Measurements from ENCODE around the gene CCDC86.
"Not testable (repeated sequence)": the region's sequence is repeated elsewhere in the genome, so short reads cannot be mapped to it uniquely, and the experiment has no call there.

CCDC86 gene, protein sequence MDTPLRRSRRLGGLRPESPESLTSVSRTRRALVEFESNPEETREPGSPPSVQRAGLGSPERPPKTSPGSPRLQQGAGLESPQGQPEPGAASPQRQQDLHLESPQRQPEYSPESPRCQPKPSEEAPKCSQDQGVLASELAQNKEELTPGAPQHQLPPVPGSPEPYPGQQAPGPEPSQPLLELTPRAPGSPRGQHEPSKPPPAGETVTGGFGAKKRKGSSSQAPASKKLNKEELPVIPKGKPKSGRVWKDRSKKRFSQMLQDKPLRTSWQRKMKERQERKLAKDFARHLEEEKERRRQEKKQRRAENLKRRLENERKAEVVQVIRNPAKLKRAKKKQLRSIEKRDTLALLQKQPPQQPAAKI

GRCh38 chr11:60841797-60842667 is at the start of gene CCDC86:
CCDC86 (plus strand) TSS chr11:60842113; CDS start chr11:60842125, 12 bp downstream.
- no peak for FAIRE-seq

DNA sequence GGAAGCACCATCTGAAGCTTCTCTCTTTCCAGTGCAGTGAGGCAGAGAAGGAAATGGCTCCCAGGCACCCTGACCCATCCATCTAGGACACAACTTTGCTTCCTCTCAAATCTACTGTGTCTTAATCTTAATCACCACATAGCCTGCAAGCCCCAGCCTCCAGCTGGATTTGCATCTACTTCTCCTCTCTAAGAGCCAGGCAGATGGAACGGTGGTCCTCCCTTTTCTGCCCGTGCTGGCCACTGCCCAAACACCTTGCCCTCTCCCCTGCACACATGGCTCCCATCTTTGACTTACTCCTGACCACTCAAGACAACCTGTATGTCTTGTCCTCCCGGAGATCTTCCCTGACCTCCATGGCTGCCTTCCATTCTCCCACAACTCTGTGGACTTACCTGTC is 49.4 kb upstream of the CCDC86 start:
- no peak for FAIRE-seq

- FAIRE-seq: no peak
Measured at GRCh38 chr11:60795291-60795690, 46.6 kb upstream of the CCDC86 start.

DNA sequence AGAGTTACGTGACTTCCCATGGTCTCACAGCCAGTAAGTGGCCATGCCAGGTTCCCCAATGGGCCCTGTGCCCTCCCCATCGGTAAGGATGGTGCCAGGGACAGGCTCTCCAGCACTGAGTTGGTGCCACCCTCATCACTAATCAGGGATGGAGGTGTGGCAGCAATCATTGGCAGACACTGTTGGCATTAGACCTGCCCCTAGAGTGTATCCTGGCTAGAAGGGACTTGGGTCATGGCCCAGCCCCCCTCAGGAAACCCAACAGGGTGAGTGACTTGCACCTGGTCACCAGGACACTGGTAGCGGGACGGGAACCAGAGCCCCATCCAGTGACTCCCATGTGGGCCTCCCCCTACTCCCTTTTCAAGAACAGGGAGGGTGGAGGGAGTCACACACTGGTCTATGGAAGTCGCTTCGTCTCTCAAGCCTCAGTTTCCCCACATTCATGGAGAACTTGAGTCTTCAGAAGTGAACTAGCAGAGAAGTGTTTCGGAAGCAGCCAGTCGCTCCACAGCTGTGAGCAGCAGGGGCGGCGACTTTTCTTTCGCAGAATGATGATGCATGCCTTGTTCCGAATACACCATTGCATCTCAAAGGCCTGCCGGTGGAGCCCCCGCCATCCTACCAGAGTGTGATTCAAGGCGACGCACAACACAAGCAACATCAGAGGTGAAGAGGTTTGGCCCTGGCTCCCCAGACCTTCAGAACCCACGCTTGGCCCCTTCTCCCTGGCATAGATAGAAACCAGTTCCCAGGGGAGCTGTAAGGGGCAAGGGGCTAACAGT is 43.9 kb upstream of the CCDC86 start:
- FAIRE-seq: no peak

- no peak for FAIRE-seq
Measured at GRCh38 chr11:60798631-60799030, 43.3 kb upstream of the CCDC86 start.

GRCh38 chr11:60801194-60801593 is 40.7 kb upstream of the CCDC86 start:
- no peak for FAIRE-seq

GRCh38 chr11:60803273-60803936 is 38.5 kb upstream of the CCDC86 start:
- no peak for FAIRE-seq

- FAIRE-seq: no peak
Measured at GRCh38 chr11:60809249-60809648, 32.7 kb upstream of the CCDC86 start.

GRCh38 chr11:60809691-60810090 is 32.2 kb upstream of the CCDC86 start:
- FAIRE-seq: no peak

GRCh38 chr11:60810151-60810550 is 31.8 kb upstream of the CCDC86 start:
- no peak for FAIRE-seq

DNA sequence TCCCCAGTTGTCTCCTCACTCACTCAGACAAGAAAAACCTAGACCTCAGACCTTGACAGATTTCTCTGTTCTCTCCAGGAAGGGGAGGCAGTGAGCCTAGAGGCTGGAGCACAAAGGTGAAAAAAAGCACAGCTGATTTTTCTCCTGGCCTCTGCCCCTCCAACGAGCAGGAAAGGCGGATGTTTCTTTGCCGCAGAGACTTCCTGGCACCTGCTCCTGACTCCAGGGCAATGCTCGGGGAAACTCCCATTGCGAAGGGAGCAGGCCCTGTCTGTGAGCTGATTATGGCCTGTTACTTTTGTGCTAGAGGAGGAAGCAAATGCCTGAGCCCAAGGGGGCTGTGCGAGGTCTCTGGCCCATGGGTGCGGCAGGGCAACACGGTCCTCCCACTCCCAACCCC is 31.3 kb upstream of the CCDC86 start:
- FAIRE-seq: no peak

GRCh38 chr11:60813324-60813723 is 28.6 kb upstream of the CCDC86 start:
- no peak for FAIRE-seq

DNA sequence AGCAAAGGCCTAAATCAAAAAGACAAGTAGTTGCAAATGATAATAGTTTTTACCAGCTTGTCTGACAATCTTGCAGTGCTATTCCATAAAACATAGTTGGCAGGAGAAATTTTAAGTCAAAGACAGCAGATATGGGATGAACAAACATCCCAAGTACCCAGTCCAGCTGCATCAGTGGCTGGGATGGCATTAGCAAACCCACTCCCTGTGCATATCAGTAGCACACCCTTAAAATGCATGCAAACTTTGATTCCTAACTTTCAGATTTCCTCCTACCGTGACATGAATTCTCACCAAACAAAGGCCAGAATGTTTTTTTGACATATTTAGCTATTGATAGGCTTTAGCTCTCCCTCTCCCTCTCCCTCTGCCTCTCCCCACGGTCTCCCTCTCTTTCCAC is 27.8 kb upstream of the CCDC86 start:
- FAIRE-seq: no peak

DNA sequence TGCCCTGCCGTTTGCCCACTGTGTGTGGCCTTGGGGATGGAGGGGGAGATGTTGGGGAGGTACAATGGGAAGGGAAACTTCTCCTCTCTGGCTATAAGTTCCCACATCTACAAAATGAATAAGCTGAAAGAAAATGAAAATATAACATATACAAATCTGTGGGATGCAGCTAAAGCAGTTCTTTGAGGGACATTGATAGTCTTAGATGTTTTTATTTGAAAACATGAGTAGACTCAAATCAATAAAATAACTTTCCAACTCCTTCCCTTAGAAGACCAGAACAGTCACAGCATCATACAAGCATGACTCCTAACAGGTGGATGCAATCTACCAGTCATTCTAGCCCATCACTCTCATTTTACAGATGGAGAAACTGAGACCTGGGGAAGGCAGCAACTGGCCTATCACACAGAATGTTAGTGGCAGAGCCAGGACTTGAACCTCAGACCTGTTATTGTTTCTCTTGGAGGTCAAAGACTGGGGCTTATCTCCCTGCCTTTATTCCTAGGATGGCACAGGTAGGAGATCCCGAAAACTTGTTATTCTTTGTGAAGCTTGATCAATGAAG is 25.2 kb upstream of the CCDC86 start:
- no peak for FAIRE-seq

GRCh38 chr11:60818057-60818456 is 23.9 kb upstream of the CCDC86 start:
- FAIRE-seq: no peak

GRCh38 chr11:60821827-60822599 is 19.9 kb upstream of the CCDC86 start:
- FAIRE-seq: no peak

DNA sequence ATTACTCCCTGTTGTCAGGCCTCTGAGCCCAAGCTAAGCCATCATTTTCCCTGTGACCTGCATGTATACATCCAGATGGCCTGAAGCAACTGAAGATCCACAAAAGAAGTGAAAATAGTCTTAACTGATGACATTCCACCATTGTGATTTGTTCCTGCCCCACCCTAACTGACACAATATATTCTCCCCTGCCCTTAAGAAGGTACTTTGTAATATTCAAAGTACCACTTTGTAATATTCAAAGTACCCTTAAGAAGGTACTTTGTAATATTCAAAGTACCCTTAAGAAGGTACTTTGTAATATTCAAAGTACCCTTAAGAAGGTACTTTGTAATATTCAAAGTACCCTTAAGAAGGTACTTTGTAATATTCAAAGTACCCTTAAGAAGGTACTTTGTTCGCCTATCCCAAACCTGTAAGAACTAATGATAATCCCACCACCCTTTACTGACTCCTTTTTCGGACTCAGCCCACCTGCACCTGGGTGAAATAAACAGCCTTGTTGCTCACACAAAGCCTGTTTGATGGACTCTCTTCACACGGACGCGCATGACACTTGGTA is 18.1 kb upstream of the CCDC86 start:
- not testable (repeated sequence) for FAIRE-seq

DNA sequence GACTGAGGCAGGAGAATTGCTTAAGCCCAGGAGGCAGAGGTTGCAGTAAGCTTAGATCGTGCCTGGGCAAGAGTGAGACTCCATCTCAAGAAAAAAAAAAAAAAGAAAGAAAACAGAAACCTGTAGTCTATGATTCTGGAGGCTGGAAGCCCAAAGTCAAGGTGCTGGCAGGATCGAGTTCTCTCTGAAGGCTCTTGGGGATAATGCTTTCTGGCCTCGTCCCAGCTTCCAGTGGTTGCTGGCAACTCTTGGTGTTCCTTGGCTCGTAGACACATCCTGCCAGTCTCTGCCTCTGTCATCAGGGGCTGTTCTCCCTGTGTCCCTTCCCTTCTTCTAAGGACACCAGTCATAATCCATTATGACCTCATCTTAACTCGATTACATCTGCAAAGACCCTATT is 16.8 kb upstream of the CCDC86 start:
- FAIRE-seq: no peak

GRCh38 chr11:60825790-60826189 is 16.1 kb upstream of the CCDC86 start:
- no peak for FAIRE-seq

- no peak for FAIRE-seq
Measured at GRCh38 chr11:60830478-60831142, 11.3 kb upstream of the CCDC86 start.

- FAIRE-seq: no peak
Measured at GRCh38 chr11:60831143-60831500, 10.8 kb upstream of the CCDC86 start.
